ENCODE measurements around the gene NUPR1. TPM values are rescaled to one million over a fixed set of nuclear protein-coding genes. Genes with fewer than 3 reads are reported as not detected.

Gene NUPR1
- total and polyA plus RNA-seq, 2 of the 13 experiments (the other 11 are each of a cell fraction or from before 2014, with no cell fraction given): 18.0 to 25.6 TPM

DNA sequence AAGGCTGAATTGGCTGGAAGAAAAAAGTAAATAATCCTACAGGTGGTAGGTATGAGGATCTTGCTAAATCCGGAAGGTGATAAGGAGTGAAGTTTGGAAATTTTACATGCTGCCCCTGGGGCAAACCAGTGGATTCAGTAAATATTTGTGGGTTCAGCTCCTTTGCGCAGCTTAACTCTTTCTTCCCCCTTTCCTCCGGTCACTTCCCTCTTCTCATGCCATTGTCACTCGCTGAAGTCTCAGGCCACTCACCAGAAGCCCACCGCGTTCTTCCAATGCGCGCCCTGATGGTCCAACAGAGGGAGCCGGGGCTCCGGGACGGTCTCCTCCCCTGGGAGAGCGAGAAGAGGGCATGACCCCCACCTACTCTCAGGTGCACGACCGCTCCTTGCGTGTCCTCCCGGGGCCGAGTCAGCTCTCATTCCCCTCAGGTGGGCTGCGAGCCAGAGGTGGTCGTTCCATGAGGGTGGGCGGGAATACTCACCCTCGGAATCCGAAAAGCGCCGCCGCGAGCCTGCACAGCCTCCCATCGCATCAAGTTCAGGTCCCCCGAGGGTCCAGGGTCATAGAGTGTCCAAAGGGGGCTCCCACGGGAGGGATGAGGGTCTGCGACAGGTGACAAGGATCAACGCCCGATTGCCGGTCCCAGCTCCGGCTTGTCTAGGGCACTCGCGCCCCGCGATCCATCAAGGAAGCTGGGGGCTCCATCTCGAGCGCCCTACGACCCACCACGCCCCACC lies 47.4 kb downstream of the NUPR1 start (continued):
- TF ChIP-seq, protein P1, sequence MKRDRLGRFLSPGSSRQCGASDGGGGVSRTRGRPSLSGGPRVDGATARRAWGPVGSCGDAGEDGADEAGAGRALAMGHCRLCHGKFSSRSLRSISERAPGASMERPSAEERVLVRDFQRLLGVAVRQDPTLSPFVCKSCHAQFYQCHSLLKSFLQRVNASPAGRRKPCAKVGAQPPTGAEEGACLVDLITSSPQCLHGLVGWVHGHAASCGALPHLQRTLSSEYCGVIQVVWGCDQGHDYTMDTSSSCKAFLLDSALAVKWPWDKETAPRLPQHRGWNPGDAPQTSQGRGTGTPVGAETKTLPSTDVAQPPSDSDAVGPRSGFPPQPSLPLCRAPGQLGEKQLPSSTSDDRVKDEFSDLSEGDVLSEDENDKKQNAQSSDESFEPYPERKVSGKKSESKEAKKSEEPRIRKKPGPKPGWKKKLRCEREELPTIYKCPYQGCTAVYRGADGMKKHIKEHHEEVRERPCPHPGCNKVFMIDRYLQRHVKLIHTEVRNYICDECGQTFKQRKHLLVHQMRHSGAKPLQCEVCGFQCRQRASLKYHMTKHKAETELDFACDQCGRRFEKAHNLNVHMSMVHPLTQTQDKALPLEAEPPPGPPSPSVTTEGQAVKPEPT (CRISPR knock-in tag; IDR thresholded peaks at IDR 0.05; ENCODE audit: low read depth): 0 out of 2 replicates have a peak, but pooled peaks have one; percentile 17
- TF ChIP-seq ISL2 (CRISPR knock-in tag; IDR thresholded peaks at IDR 0.05) (0 out of 2 replicates have a peak, but pooled peaks have one; percentile 4), KLF11 (CRISPR knock-in tag; IDR thresholded peaks at IDR 0.05) (no peak), TEAD2 (CRISPR knock-in tag; IDR thresholded peaks at IDR 0.05) (no peak), ZNF558 (CRISPR knock-in tag; IDR thresholded peaks at IDR 0.05; ENCODE audit: borderline replicate concordance) (peak; percentile 74; the same call in 1 of the 2 replicates), MZF1 (CRISPR knock-in tag; IDR thresholded peaks at IDR 0.05; ENCODE audit: borderline replicate concordance) (no peak), ZNF570 (CRISPR knock-in tag; IDR thresholded peaks at IDR 0.05; ENCODE audit: borderline replicate concordance) (no peak), NPAS2 (CRISPR knock-in tag; IDR thresholded peaks at IDR 0.05; ENCODE audit: borderline replicate concordance) (no peak), ZNF225 (CRISPR knock-in tag; IDR thresholded peaks at IDR 0.05) (no peak; the same call in 1 of the 2 replicates), MEIS2 (CRISPR knock-in tag; IDR thresholded peaks at IDR 0.05) (no peak), DNMT3B (CRISPR knock-in tag; conservative IDR thresholded peaks at IDR 0.05) (no peak), SRSF1 (optimal IDR thresholded peaks at IDR 0.05; ENCODE audit: low read depth, low read length) (no peak), TP53 (CRISPR knock-in tag; conservative IDR thresholded peaks at IDR 0.05) (0 out of 2 replicates have a peak, but pooled peaks have one; percentile 11), ZNF333 (CRISPR knock-in tag; IDR thresholded peaks at IDR 0.05; ENCODE audit: borderline replicate concordance) (no peak), STAG1 (CRISPR knock-in tag; IDR thresholded peaks at IDR 0.05) (peak; percentile 68), ZFY (CRISPR knock-in tag; IDR thresholded peaks at IDR 0.05) (no peak), RXRA (CRISPR knock-in tag; IDR thresholded peaks at IDR 0.05) (no peak), RFXANK (CRISPR knock-in tag; IDR thresholded peaks at IDR 0.05) (no peak), ZSCAN25 (CRISPR knock-in tag; IDR thresholded peaks at IDR 0.05) (no peak; the same call in 1 of the 2 replicates), KLF15 (CRISPR knock-in tag; IDR thresholded peaks at IDR 0.05; ENCODE audit: borderline replicate concordance) (no peak), ZNF124 (CRISPR knock-in tag; IDR thresholded peaks at IDR 0.05) (peak; percentile 31; the same call in 1 of the 2 replicates), RAD21 (CRISPR knock-in tag; IDR thresholded peaks at IDR 0.05) (peak; percentile 57; the same call in 1 of the 2 replicates), ZNF761 (CRISPR knock-in tag; conservative IDR thresholded peaks at IDR 0.05) (no peak)
- TF ChIP-seq, protein P2, sequence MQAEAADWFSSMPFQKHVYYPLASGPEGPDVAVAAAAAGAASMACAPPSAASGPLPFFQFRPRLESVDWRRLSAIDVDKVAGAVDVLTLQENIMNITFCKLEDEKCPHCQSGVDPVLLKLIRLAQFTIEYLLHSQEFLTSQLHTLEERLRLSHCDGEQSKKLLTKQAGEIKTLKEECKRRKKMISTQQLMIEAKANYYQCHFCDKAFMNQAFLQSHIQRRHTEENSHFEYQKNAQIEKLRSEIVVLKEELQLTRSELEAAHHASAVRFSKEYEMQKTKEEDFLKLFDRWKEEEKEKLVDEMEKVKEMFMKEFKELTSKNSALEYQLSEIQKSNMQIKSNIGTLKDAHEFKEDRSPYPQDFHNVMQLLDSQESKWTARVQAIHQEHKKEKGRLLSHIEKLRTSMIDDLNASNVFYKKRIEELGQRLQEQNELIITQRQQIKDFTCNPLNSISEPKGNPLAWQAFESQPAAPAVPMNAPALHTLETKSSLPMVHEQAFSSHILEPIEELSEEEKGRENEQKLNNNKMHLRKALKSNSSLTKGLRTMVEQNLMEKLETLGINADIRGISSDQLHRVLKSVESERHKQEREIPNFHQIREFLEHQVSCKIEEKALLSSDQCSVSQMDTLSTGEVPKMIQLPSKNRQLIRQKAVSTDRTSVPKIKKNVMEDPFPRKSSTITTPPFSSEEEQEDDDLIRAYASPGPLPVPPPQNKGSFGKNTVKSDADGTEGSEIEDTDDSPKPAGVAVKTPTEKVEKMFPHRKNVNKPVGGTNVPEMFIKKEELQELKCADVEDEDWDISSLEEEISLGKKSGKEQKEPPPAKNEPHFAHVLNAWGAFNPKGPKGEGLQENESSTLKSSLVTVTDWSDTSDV (CRISPR knock-in tag; IDR thresholded peaks at IDR 0.05): 0 out of 2 replicates have a peak, but pooled peaks have one; percentile 10
- TF ChIP-seq, protein P3, sequence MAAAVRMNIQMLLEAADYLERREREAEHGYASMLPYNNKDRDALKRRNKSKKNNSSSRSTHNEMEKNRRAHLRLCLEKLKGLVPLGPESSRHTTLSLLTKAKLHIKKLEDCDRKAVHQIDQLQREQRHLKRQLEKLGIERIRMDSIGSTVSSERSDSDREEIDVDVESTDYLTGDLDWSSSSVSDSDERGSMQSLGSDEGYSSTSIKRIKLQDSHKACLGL (CRISPR knock-in tag; IDR thresholded peaks at IDR 0.05): no peak
- TF ChIP-seq, protein P4, sequence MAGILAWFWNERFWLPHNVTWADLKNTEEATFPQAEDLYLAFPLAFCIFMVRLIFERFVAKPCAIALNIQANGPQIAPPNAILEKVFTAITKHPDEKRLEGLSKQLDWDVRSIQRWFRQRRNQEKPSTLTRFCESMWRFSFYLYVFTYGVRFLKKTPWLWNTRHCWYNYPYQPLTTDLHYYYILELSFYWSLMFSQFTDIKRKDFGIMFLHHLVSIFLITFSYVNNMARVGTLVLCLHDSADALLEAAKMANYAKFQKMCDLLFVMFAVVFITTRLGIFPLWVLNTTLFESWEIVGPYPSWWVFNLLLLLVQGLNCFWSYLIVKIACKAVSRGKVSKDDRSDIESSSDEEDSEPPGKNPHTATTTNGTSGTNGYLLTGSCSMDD (CRISPR knock-in tag; IDR thresholded peaks at IDR 0.05): no peak
